Activated CD4-positive, alpha-beta T cell treated with anti-CD3 and anti-CD28 coated beads for 36 hours (primary cell): ENCODE results near the gene OR8G5. TPM values are rescaled to one million over a fixed set of nuclear protein-coding genes. Genes with fewer than 3 reads are reported as not detected.
"Not testable (repeated sequence)": the region's sequence is repeated elsewhere in the genome, so short reads cannot be mapped to it uniquely, and the experiment has no call there.

ENCODE experiments used
- ATAC-seq: fragments of 200-7000 bp; cut with Tn5 transposase; one replicate; pipeline ENCODE4 v1.10.0; 2021; ENCODE audit warnings: mild to moderate bottlenecking, moderate library complexity
- CTCF ChIA-PET: fragments of 350-600 bp; sonication (Branson Sonifier 250); formaldehyde crosslinking; loops from one replicate; lab custom pipeline; 2021; ENCODE audit warnings: antibody characterized with exemption; lab: Charles Lee
- POLR2A ChIA-PET: fragments of 350-600 bp; sonication (Branson Sonifier 250); formaldehyde crosslinking; loops from one replicate; lab custom pipeline; 2021; ENCODE audit warnings: antibody characterized with exemption, inconsistent platforms; lab: Charles Lee
- DNase-seq: peaks from one replicate; pipeline ENCODE4 v3.0.0-alpha.2; 2020
- H3K27ac Mint-ChIP-seq: one replicate; pipeline ENCODE4 v1.8.0; 2021; ENCODE audit warnings: mixed read lengths
- H3K27me3 Mint-ChIP-seq: one replicate; pipeline ENCODE4 v1.8.0; 2021; ENCODE audit warnings: mixed read lengths
- H3K36me3 Mint-ChIP-seq: one replicate; pipeline ENCODE4 v1.8.0; 2021; ENCODE audit warnings: low read depth, mixed read lengths
- H3K4me1 Mint-ChIP-seq: one replicate; pipeline ENCODE4 v1.8.0; 2021; ENCODE audit warnings: mixed read lengths
- H3K4me3 Mint-ChIP-seq: one replicate; pipeline ENCODE4 v1.8.0; 2021; ENCODE audit warnings: mild to moderate bottlenecking, moderate library complexity, mixed read lengths
- H3K9me3 Mint-ChIP-seq: one replicate; pipeline ENCODE4 v1.8.0; 2021; ENCODE audit warnings: low read depth, mixed read lengths
- intact Hi-C, 2 experiments: fragments of 100-400 bp; cut with DNase I in 1 of 2; cut with micrococcal nuclease in 1 of 2; formaldehyde crosslinking; loops; one replicate each; pipeline versions ENCODE4 v1.14.2 to v1.15.1; 2022 to 2024; cut with DNase I, micrococcal nuclease
- total RNA-seq, 2 experiments: library from RNA; stranded (reverse); gene quantifications; one replicate each; pipeline ENCODE4 v1.2.3, GENCODE V29; 2021

The OR8G5 gene
- total RNA-seq, 2 experiments from 2014 or later = not detected

DNA sequence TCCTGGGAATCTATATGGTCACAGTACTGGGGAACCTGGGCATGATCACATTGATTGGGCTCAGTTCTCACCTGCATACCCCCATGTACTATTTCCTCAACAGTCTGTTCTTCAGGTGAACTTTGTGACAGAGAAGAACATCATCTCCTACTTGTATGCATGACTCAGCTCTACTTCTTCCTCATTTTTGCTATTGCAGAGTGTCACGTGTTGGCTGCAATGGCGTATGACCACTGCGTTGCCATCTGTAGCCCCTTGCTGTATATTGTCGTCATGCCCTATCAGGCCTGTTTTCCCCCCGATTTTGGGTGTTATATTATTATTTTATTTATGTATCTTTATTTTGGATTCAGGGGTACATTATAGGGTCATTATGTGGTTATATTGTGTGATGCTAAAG, 17.7 kb upstream of the OR8G5 start:
- Mint-ChIP-seq H3K27me3 (peaks cover 4% of the 10 kb centered on the region), H3K27ac (no peak overlapping the region)
- CTCF ChIA-PET = no interaction called here

DNA sequence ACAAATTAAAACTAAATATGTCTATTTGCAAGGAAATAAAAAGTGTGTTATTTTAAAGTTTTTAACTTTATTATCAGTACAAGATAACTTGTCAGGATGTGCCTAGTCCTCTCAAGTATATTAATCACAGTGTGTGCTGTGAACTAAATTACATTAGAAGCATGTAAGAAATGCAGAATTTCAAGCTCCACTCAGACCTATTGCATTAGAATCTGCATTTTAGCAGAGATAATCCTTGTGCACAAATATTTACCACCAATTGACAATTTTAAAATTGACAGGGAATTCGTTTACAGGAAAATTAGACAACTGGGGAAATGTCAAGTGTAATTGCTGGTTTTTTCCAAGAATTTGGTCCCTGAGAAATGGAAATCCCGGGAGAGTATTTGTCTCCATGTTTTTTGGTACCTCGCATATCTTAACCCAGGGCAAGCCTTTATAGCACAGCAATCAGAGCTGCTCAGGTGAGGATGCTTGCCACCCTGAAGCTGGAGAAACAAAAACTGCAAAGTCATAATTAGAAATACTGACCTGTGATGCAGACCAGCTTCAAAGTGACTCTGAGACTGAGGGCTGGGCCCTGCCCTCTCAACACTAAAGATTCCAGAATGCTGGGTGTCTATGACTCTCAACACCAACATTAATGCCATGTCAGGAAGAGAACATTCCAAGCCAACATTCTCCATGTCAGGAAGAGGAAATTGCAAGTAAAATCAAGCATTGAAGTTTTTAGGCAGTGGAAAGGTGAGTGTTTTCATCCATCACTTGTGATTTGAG, 15.4 kb upstream of the OR8G5 start, which contains the start of gene OR8G1:
Gene OR8G1 (plus strand): TSS at position 475 of the 777 bp plus-strand sequence. CDS start 8,581 bp downstream, outside the sequence.
- POLR2A ChIA-PET = no interaction called here

More for the DNA sequence above, 17.7 kb upstream of the OR8G5 start:
- no peak overlapping the region for H3K4me3 Mint-ChIP-seq
- no peak for DNase-seq
- ATAC-seq = no peak
- intact Hi-C loops = no loop called here
- no peaks in the 10 kb centered on the region for H3K36me3 Mint-ChIP-seq
- POLR2A ChIA-PET = no interaction called here
- H3K9me3 Mint-ChIP-seq = no peaks in the 10 kb centered on the region
- H3K4me1 Mint-ChIP-seq = no peaks in the 10 kb centered on the region

DNA sequence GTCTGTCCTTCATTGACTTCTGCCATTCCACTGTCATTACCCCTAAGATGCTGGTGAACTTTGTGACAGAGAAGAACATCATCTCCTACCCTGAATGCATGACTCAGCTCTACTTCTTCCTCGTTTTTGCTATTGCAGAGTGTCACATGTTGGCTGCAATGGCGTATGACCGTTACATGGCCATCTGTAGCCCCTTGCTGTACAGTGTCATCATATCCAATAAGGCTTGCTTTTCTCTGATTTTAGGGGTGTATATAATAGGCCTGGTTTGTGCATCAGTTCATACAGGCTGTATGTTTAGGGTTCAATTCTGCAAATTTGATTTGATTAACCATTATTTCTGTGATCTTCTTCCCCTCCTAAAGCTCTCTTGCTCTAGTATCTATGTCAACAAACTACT, 6.3 kb upstream of the OR8G5 start:
- H3K27me3 Mint-ChIP-seq, H3K27ac Mint-ChIP-seq, POLR2A ChIA-PET, CTCF ChIA-PET, intact Hi-C loops, H3K36me3 Mint-ChIP-seq, H3K9me3 Mint-ChIP-seq, ATAC-seq, DNase-seq, H3K4me3 Mint-ChIP-seq, H3K4me1 Mint-ChIP-seq: not testable (repeated sequence)

More for the DNA sequence above, 15.4 kb upstream of the OR8G5 start, which contains the start of gene OR8G1:
- H3K9me3 Mint-ChIP-seq = no peaks in the 10 kb centered on the region
- H3K27me3 Mint-ChIP-seq = peaks cover 4% of the 10 kb centered on the region
- no peaks in the 10 kb centered on the region for H3K4me1 Mint-ChIP-seq
- DNase-seq = no peak
- intact Hi-C loops = no loop called here
- ATAC-seq = no peak
- H3K27ac Mint-ChIP-seq = no peak within 1 kb of the TSS
- H3K4me3 Mint-ChIP-seq = no peak within 1 kb of the TSS
- no peaks in the 10 kb centered on the region for H3K36me3 Mint-ChIP-seq
- CTCF ChIA-PET = no interaction called here

DNA sequence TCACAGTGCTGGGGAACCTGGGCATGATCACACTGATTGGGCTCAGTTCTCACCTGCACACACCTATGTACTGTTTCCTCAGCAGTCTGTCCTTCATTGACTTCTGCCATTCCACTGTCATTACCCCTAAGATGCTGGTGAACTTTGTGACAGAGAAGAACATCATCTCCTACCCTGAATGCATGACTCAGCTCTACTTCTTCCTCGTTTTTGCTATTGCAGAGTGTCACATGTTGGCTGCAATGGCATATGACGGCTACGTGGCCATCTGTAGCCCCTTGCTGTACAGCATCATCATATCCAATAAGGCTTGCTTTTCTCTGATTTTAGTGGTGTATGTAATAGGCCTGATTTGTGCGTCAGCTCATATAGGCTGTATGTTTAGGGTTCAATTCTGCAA, 8.9 kb downstream of the OR8G5 start:
- DNase-seq, ATAC-seq, H3K36me3 Mint-ChIP-seq, H3K9me3 Mint-ChIP-seq, H3K27ac Mint-ChIP-seq, H3K27me3 Mint-ChIP-seq, H3K4me1 Mint-ChIP-seq, POLR2A ChIA-PET, H3K4me3 Mint-ChIP-seq, CTCF ChIA-PET, intact Hi-C loops: not testable (repeated sequence)

DNA sequence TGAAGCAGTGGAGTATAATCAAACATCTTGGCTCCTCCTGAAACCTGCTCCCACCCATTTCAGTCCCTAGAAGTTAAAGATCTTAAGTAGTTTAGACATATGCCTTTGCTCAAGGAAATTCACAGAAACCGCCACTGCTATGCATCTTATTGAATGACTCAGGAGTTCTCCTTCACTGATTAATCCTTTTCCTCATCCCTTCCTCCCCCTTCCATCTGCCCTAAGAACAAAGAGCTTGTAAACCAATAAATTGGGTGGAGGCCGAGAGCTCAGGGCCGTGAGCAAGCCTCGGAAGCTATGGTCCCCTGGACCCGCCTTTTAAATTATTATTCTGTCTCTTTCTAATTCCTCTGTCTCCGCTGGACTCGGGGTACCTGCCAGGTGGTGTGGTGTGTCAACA, 14.7 kb downstream of the OR8G5 start:
- H3K4me3 Mint-ChIP-seq, ATAC-seq, DNase-seq, H3K36me3 Mint-ChIP-seq, intact Hi-C loops, H3K4me1 Mint-ChIP-seq, H3K9me3 Mint-ChIP-seq, H3K27me3 Mint-ChIP-seq, CTCF ChIA-PET, H3K27ac Mint-ChIP-seq, POLR2A ChIA-PET: not testable (repeated sequence)

DNA sequence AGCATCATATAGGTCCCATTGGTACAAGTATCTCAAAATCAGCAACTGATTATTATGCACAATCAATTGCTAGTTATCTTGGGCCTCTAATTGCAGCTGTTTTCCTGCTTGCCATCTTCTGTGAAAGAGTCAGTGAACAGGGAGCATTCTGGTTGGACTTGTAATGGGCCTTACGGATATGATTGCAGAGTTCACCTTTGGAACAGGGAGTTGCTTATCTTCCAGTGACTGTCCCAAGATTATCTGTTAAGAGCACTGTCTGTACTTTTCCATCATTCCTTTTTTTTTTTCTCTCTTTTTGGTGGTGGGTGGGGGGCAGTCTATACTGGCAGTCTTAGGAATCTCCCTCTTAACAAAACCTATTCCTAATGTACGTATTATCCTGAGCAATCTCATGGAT, 17.8 kb downstream of the OR8G5 start:
- CTCF ChIA-PET = no interaction called here
- POLR2A ChIA-PET = no interaction called here
- no peak for DNase-seq
- no peak overlapping the region for H3K27ac Mint-ChIP-seq
- intact Hi-C loops = no loop called here
- H3K4me3 Mint-ChIP-seq = no peak overlapping the region
- H3K36me3 Mint-ChIP-seq = no peaks in the 10 kb centered on the region
- H3K4me1 Mint-ChIP-seq = no peaks in the 10 kb centered on the region
- H3K27me3 Mint-ChIP-seq = peaks cover 2% of the 10 kb centered on the region
- no peak for ATAC-seq
- H3K9me3 Mint-ChIP-seq = no peaks in the 10 kb centered on the region

DNA sequence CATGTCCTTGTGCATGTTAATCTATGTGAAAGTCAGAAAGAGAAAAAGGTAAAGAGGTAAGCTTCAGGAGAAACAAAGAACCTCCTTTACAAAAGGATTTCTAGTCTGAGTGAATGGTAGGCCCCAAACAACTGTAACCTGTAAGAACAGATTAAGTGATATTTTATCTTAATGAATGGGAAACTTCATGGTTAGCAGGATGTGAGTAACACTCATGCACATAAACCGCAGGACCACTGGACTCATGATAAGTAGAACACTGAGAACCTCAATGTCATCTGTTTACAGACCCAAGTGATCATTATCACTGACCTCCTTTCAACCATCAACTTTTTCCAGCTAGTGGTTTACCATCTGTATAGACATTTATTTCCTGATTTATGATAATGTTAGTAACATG, 19.9 kb downstream of the OR8G5 start:
- peaks cover 2% of the 10 kb centered on the region for H3K27me3 Mint-ChIP-seq
- DNase-seq = no peak
- H3K9me3 Mint-ChIP-seq = peaks cover under 1% of the 10 kb centered on the region
- no peak for ATAC-seq
- no peak overlapping the region for H3K4me3 Mint-ChIP-seq
- CTCF ChIA-PET = no interaction called here
- POLR2A ChIA-PET = no interaction called here
- intact Hi-C loops = no loop called here
- no peaks in the 10 kb centered on the region for H3K36me3 Mint-ChIP-seq
- H3K4me1 Mint-ChIP-seq = no peaks in the 10 kb centered on the region
- H3K27ac Mint-ChIP-seq = no peak overlapping the region

DNA sequence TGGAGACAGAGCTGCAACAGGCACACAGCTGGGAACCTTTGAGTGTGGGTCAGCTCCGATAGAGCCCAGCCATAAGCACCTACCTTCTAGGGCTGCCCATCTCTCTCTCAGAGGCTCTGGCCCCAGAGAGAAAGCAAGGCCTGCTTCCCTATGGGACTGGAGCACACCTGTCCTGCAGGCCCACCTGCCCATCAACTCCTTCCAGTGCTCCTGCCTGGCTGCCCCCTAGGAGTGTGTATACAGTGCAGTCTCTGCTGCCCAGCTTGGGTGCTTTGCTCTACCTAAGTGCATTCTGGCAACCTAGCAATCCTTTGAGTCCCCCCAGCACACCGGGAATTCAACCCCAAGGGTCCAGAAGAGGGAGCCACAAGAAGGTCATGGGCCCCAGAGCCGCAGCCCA, 21.0 kb downstream of the OR8G5 start:
- Mint-ChIP-seq H3K9me3 (peaks cover 4% of the 10 kb centered on the region), H3K36me3 (no peaks in the 10 kb centered on the region), H3K4me3 (no peak overlapping the region), H3K4me1 (no peaks in the 10 kb centered on the region), H3K27ac (no peak overlapping the region), H3K27me3 (peaks cover 2% of the 10 kb centered on the region)
- intact Hi-C loops = no loop called here
- CTCF ChIA-PET = no interaction called here
- POLR2A ChIA-PET = no interaction called here
- no peak for DNase-seq
- no peak for ATAC-seq

DNA sequence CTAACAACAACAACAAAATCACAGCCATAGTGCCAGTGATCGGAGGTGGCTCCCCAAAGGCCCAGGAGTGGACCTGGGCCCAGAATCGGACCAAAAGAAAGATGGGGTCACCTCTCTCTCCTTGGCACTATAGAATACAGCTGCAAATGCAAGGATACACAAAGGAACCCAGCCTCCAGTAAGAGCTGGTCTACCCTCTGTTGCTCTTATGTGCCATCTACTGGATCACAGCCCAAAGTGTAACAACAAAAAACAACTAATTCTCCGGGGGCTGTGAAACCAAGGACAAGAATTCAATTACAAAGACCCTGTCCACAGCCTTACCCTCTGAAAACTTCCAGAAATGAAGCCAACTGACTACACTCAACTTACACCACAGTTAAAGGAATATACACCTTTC, 21.6 kb downstream of the OR8G5 start:
- Mint-ChIP-seq H3K27ac (no peak overlapping the region), H3K4me1 (no peaks in the 10 kb centered on the region), H3K27me3 (peaks cover 2% of the 10 kb centered on the region), H3K4me3 (no peak overlapping the region), H3K36me3 (no peaks in the 10 kb centered on the region), H3K9me3 (peaks cover 4% of the 10 kb centered on the region)
- ChIA-PET CTCF (no interaction called here), POLR2A (no interaction called here)
- ATAC-seq = no peak
- intact Hi-C loops = no loop called here
- no peak for DNase-seq

DNA sequence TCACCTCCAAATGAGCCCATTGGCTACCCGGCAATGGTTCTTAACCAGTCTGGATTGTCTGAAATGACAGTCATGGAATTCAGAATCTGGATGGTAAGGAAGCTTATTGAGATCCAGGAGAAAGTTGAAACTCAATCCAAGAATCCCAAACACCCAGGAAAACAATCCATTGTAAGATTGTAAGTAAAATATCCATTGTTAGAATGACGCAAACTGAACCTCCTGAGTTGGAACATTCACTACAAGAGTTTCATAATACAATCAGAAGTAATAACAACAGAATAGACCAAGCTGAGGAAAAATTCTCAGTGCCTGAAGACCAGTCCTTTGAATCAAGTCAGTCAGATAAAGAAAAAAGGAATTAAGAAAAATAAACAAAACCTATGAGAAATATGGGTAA, 22.1 kb downstream of the OR8G5 start:
- intact Hi-C loops = no loop called here
- no peaks in the 10 kb centered on the region for H3K4me1 Mint-ChIP-seq
- ATAC-seq (no peak), DNase-seq (no peak)
- H3K36me3 Mint-ChIP-seq = no peaks in the 10 kb centered on the region
- CTCF ChIA-PET = no interaction called here
- H3K27me3 Mint-ChIP-seq = peaks cover 2% of the 10 kb centered on the region
- no peak overlapping the region for H3K4me3 Mint-ChIP-seq
- H3K27ac Mint-ChIP-seq = no peak overlapping the region
- H3K9me3 Mint-ChIP-seq = peaks cover 4% of the 10 kb centered on the region
- POLR2A ChIA-PET = no interaction called here

DNA sequence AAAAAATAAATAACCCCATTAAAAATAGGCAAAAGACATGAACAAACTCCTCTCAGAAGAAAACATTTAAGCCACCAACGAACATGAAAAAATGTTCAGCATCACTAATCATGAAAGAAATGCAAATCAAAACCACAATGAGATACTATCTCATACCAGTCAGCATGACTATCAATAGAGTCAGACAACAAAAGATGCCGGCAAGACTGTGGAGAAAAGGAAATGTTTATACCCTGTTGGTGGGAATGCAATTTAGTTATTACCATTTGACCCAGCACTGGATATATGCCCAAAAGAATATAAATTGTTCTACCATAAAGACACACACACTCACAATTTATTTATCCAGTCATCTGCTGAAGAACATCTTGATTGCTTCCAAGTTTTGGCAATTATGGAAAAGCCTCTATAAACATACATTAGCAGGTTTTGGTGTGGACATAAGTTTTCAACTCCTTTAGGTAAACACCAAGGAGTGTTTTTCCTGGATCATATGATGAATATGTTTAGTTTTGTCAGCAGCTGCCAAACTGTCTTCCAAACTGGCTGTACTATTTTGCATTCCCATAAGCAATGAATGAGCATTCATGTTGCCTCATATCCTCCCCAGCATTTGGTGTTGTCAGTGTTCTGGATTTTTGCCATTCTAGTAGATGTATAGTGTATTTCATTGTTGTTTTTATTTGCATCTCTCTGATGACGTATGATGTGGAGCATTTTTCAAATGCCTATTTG, 29.6 kb downstream of the OR8G5 start:
- no peak overlapping the region for H3K4me3 Mint-ChIP-seq
- DNase-seq = no peak
- H3K27ac Mint-ChIP-seq = no peak overlapping the region
- no peak for ATAC-seq
- no peaks in the 10 kb centered on the region for H3K4me1 Mint-ChIP-seq
- H3K9me3 Mint-ChIP-seq = peaks cover 14% of the 10 kb centered on the region
- no peaks in the 10 kb centered on the region for H3K36me3 Mint-ChIP-seq
- no peaks in the 10 kb centered on the region for H3K27me3 Mint-ChIP-seq
- intact Hi-C loops = no loop called here
- CTCF ChIA-PET = no interaction called here
- POLR2A ChIA-PET = no interaction called here

DNA sequence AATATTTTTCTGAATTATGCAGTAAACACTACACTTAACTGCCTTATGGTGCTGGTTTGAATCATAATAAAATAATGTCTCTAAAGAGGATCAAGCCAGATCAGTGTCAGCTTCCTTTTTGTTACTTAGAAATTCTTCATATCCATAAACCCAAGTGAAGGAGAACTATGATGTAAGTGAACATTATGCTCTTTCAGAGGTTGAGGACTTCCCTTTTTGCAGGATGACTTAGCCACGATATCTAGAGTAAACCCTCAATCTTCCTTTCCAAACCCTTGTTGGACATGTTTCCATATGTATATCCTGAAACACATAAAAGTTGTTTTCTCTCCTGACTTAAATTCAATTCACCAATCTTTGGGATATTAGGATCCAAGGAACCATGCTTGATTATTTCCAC, 38.5 kb downstream of the OR8G5 start:
- POLR2A ChIA-PET = interaction anchor here (0.7 kb wide), 1 partner anchor 78 kb away, joined by 4 read pairs; no protein-coding TSS in a partner anchor
- CTCF ChIA-PET = no interaction called here
- intact Hi-C loops = no loop called here
- ATAC-seq (no peak), DNase-seq (no peak)
- peaks cover 4% of the 10 kb centered on the region for H3K27me3 Mint-ChIP-seq
- H3K4me3 Mint-ChIP-seq = no peak overlapping the region
- no peak overlapping the region for H3K27ac Mint-ChIP-seq
- H3K36me3 Mint-ChIP-seq = no peaks in the 10 kb centered on the region
- H3K9me3 Mint-ChIP-seq = peaks cover 2% of the 10 kb centered on the region
- no peaks in the 10 kb centered on the region for H3K4me1 Mint-ChIP-seq
